A549 (cell line): Measurements from ENCODE around the gene SREK1IP1. TPM values are rescaled to one million over a fixed set of nuclear protein-coding genes. Genes with fewer than 3 reads are reported as not detected.

Experiments
- ATAC-seq, 2 experiments: fragments of 200-7000 bp in 1 of 2; fragments of >200 bp in 1 of 2; cut with Nextera tagmentation in 1 of 2; cut with Tn5 transposase in 1 of 2; 3 replicates each; pipeline versions ENCODE4 v1.8.0 to v1.9.1; 2018 to 2020; ENCODE audit warnings: mild to moderate bottlenecking in 1 of 2, moderate library complexity in 1 of 2
- CTCF ChIA-PET: fragments of 300-600 bp; sonication (Branson Sonifier 250); formaldehyde crosslinking; extraction: SDS; loops from one replicate; lab custom pipeline; 2021; ENCODE audit warnings: antibody characterized with exemption, inconsistent platforms; lab: Yijun Ruan, JAX
- POLR2A ChIA-PET: fragments of 350-600 bp; formaldehyde crosslinking; extraction: SDS; loops from one replicate; lab custom pipeline; 2021; ENCODE audit warnings: antibody characterized with exemption, inconsistent platforms; lab: Yijun Ruan, JAX
- DNase-seq, 2 experiments: peaks; one replicate each; pipeline versions ENCODE4 v3.0.0 to v3.0.0-alpha.2; 2011 to 2016; ENCODE audit warnings: low read depth in 1 of 2, low spot score in 1 of 2
- FAIRE-seq: peaks from 2 replicates; lab custom pipeline; 2011; peaks lifted over from hg19 to GRCh38; lab: Jason Lieb, UNC
- H3K27ac ChIP-seq, 2 experiments: fragments of >200 bp; sonication (Bioruptor Twin); formaldehyde crosslinking; 3 replicates each; pipeline ENCODE4 v1.5.1; 2016 to 2017
- H3K4me1 ChIP-seq: fragments of >200 bp; sonication (Bioruptor Twin); formaldehyde crosslinking; 3 replicates; pipeline ENCODE4 v1.6.1; 2016
- H3K4me2 ChIP-seq: fragments of >200 bp; sonication (Bioruptor Twin); formaldehyde crosslinking; 3 replicates; pipeline ENCODE4 v1.6.1; 2016
- H3K4me3 ChIP-seq: fragments of >200 bp; sonication (Bioruptor Twin); formaldehyde crosslinking; 3 replicates; pipeline ENCODE4 v1.5.1; 2016
- H3K9me3 ChIP-seq: fragments of >200 bp; sonication (Bioruptor Twin); formaldehyde crosslinking; 3 replicates; pipeline ENCODE4 v1.6.1; 2016
- BHLHE40 ChIP-seq: IDR thresholded peaks from 2 replicates; pipeline ENCODE4 v1.6.1; 2012; ENCODE audit warnings: low read depth, low read length, inconsistent platforms
- CHD2 ChIP-seq: fragments of 150-350 bp; IDR thresholded peaks from 2 replicates; pipeline ENCODE4 v1.6.1; 2014; ENCODE audit warnings: low read length; ENCODE audit not compliant: partially characterized antibody
- CTCF ChIP-seq: fragments of >200 bp; sonication (Bioruptor Twin); formaldehyde crosslinking; IDR thresholded peaks from 3 replicates; pipeline ENCODE4 v1.5.1; 2016
- E2F6 ChIP-seq: IDR thresholded peaks from 2 replicates; pipeline ENCODE4 v1.6.1; 2012; ENCODE audit warnings: low read depth, borderline replicate concordance
- EHF ChIP-seq: fragments of 250-450 bp; sonication (Bioruptor Pico); IDR thresholded peaks from 2 replicates; pipeline ENCODE4 v1.5.0; 2020; ENCODE audit warnings: mild to moderate bottlenecking
- EHMT2 ChIP-seq: fragments of 200-600 bp; sonication (generic); IDR thresholded peaks from 2 replicates; pipeline ENCODE4 v1.6.1; 2016; ENCODE audit warnings: antibody characterized with exemption, low read depth, mild to moderate bottlenecking, moderate library complexity
- ESRRA ChIP-seq: fragments of 150-350 bp; IDR thresholded peaks from 2 replicates; pipeline ENCODE4 v1.6.1; 2014; ENCODE audit warnings: mild to moderate bottlenecking, low read length, borderline replicate concordance
- FOXS1 ChIP-seq: fragments of 250-450 bp; sonication (Bioruptor Pico); IDR thresholded peaks from 2 replicates; pipeline ENCODE4 v1.5.0; 2020; ENCODE audit warnings: mild to moderate bottlenecking, moderate library complexity
- GATA3 ChIP-seq: IDR thresholded peaks from 2 replicates; pipeline ENCODE4 v1.6.1; 2012; ENCODE audit warnings: borderline replicate concordance
- HEYL ChIP-seq: fragments of 250-450 bp; sonication (Bioruptor Pico); IDR thresholded peaks from 2 replicates; pipeline ENCODE4 v1.8.0; 2021; ENCODE audit warnings: mild to moderate bottlenecking, moderate library complexity
- HOXB13 ChIP-seq: fragments of 250-450 bp; sonication (Bioruptor Pico); IDR thresholded peaks from 2 replicates; pipeline ENCODE4 v1.5.0; 2020; ENCODE audit warnings: low read depth, mild to moderate bottlenecking, moderate library complexity
- HOXB5 ChIP-seq: fragments of 250-450 bp; sonication (Bioruptor Pico); IDR thresholded peaks from 2 replicates; pipeline ENCODE4 v1.5.0; 2020; ENCODE audit warnings: mild to moderate bottlenecking, moderate library complexity
- KDM1A ChIP-seq: fragments of 200-600 bp; sonication (generic); IDR thresholded peaks from 2 replicates; pipeline ENCODE4 v1.6.1; 2016; ENCODE audit warnings: low read depth, mild to moderate bottlenecking
- KDM5A ChIP-seq: fragments of 200-600 bp; sonication (generic); IDR thresholded peaks from 2 replicates; pipeline ENCODE4 v1.6.1; 2016; ENCODE audit warnings: antibody characterized with exemption, mild to moderate bottlenecking
- MAX ChIP-seq: IDR thresholded peaks from 2 replicates; pipeline ENCODE4 v1.6.1; 2012
- MAZ ChIP-seq: fragments of 150-350 bp; IDR thresholded peaks from 2 replicates; pipeline ENCODE4 v1.6.1; 2014; ENCODE audit warnings: antibody characterized with exemption, low read depth, low read length, borderline replicate concordance
- MYC ChIP-seq: IDR thresholded peaks from 2 replicates; pipeline ENCODE4 v1.6.1; 2012; ENCODE audit warnings: mild to moderate bottlenecking, inconsistent platforms, low read length, improper control_type of control experiment, borderline replicate concordance
- NFE2L2 ChIP-seq: fragments of 150-350 bp; conservative IDR thresholded peaks from 2 replicates; pipeline ENCODE4 v1.6.1; 2014; ENCODE audit warnings: low read length
- NR3C1 ChIP-seq: fragments of >200 bp; sonication (Bioruptor Twin); formaldehyde crosslinking; IDR thresholded peaks from 3 replicates; pipeline ENCODE4 v1.6.1; 2017
- PHF8 ChIP-seq: fragments of 200-600 bp; sonication (generic); IDR thresholded peaks from 2 replicates; pipeline ENCODE4 v1.6.1; 2016; ENCODE audit warnings: low read depth, mild to moderate bottlenecking, antibody characterized with exemption, moderate library complexity, borderline replicate concordance
- POLR2AphosphoS2 ChIP-seq: conservative IDR thresholded peaks from 2 replicates; pipeline ENCODE4 v1.6.1; 2012; ENCODE audit warnings: low read length, improper control_type of control experiment, inconsistent platforms
- RCOR1 ChIP-seq: fragments of 150-350 bp; IDR thresholded peaks from 2 replicates; pipeline ENCODE4 v1.6.1; 2014; ENCODE audit warnings: antibody characterized with exemption, low read length, low read depth
- RNF2 ChIP-seq: fragments of 200-600 bp; sonication (generic); IDR thresholded peaks from 2 replicates; pipeline ENCODE4 v1.6.1; 2016; ENCODE audit warnings: low read depth, mild to moderate bottlenecking, antibody characterized with exemption, moderate library complexity, borderline replicate concordance
- SMC3 ChIP-seq: fragments of >200 bp; sonication (Bioruptor Twin); formaldehyde crosslinking; IDR thresholded peaks from 3 replicates; pipeline ENCODE4 v1.6.1; 2018; ENCODE audit warnings: inconsistent platforms
- ZFP36 ChIP-seq: fragments of 450-650 bp; IDR thresholded peaks from 2 replicates; pipeline ENCODE4 v1.6.1; 2014; ENCODE audit warnings: borderline replicate concordance; ENCODE audit not compliant: partially characterized antibody
- ZNF302 ChIP-seq: fragments of 250-450 bp; sonication (Bioruptor Pico); IDR thresholded peaks from 2 replicates; pipeline ENCODE4 v1.9.0; 2021; ENCODE audit warnings: inconsistent platforms, mild to moderate bottlenecking, moderate library complexity
- WGBS: methylation state at CpG from one replicate; pipeline ENCODE4 v1.1.6; 2017; ENCODE audit errors: missing lambda C conversion rate; 5-methylcytosine and 5-hydroxymethylcytosine counted together
- polyA plus RNA-seq, 4 experiments: library from polyadenylated mRNA; depleted of rRNA in 3 of 4; stranded (reverse); fragments of >200 nt; fragmentation: RNase III in 1 of 4; extraction: RNeasy Plus Mini Kit Qiagen cat#74134 plus additional on column Dnase treatment in 1 of 4; gene quantifications; 2 replicates in 3 of 4; 3 replicates in 1 of 4; pipeline ENCODE4 v1.2.3, GENCODE V29; 2011 to 2017

The SREK1IP1 gene
- polyA plus RNA-seq, 2 of the 4 experiments (the other 2 are of a cell fraction) = 4.7 to 7.5 TPM

GRCh38 chr5:64690104-64690416, 78.4 kb downstream of the SREK1IP1 start:
- ChIA-PET CTCF (no interaction called here), POLR2A (no interaction called here)
- no peaks in the 10 kb centered on the region for H3K9me3 ChIP-seq
- WGBS = 15% methylated on average over 9 of the region's 9 CpGs
- FAIRE-seq (no peak), ATAC-seq (peak; percentile 23 to 40; a peak in 5 of 6 replicates), DNase-seq (no peak)
- peak overlapping the region; percentile 43 for H3K4me3 ChIP-seq
- no peaks in the 10 kb centered on the region for H3K4me1 ChIP-seq
- H3K4me2 ChIP-seq = peak overlapping the region; percentile 96
- peak overlapping the region in 1 of 2 experiments; percentile 45; a peak in 1 of 6 replicates for H3K27ac ChIP-seq
- TF ChIP-seq HOXB5 (CRISPR knock-in tag) (no peak), RCOR1 (no peak), ESRRA (no peak)

- ChIA-PET CTCF (no interaction called here), POLR2A (interaction anchor here (0.6 kb wide), 1 partner anchor 1470 kb away, joined by 3 read pairs; no protein-coding TSS in a partner anchor)
- TF ChIP-seq PHF8 = no peak
- Histone ChIP-seq H3K27ac (no peak overlapping the region), H3K4me3 (no peak overlapping the region), H3K9me3 (no peaks in the 10 kb centered on the region), H3K4me2 (no peak overlapping the region), H3K4me1 (no peaks in the 10 kb centered on the region)
- WGBS = 74% methylated on average over 3 of the region's 3 CpGs
- DNase-seq (no peak), FAIRE-seq (no peak), ATAC-seq (no peak)
Measured at GRCh38 chr5:64688965-64689364, 79.5 kb downstream of the SREK1IP1 start.

- FAIRE-seq = no peak
- H3K27ac ChIP-seq = no peak overlapping the region
- H3K4me1 ChIP-seq = no peaks in the 10 kb centered on the region
- no peak overlapping the region for H3K4me2 ChIP-seq
- 71% methylated on average over 3 of the region's 3 CpGs for WGBS
- H3K4me3 ChIP-seq = no peak overlapping the region
- ChIA-PET CTCF (no interaction called here), POLR2A (no interaction called here)
- DNase-seq = no peak
- H3K9me3 ChIP-seq = no peaks in the 10 kb centered on the region
- TF ChIP-seq ZNF302 (CRISPR knock-in tag) (no peak), CTCF (no peak), CHD2 (no peak), NFE2L2 (no peak), HOXB13 (no peak), NR3C1 (no peak), PHF8 (no peak), FOXS1 (CRISPR knock-in tag) (no peak)
- ATAC-seq = no peak
Measured at GRCh38 chr5:64688391-64688790, 80.1 kb downstream of the SREK1IP1 start.

GRCh38 chr5:64685866-64686265, 82.6 kb downstream of the SREK1IP1 start:
- ATAC-seq (no peak), FAIRE-seq (no peak), DNase-seq (no peak)
- CTCF ChIA-PET = interaction anchor here (1.9 kb wide), 1 partner anchor 98 kb away, joined by 5 read pairs; no protein-coding TSS in a partner anchor
- no peaks in the 10 kb centered on the region for H3K4me1 ChIP-seq
- no peak overlapping the region for H3K4me3 ChIP-seq
- TF ChIP-seq MAX (no peak), GATA3 (no peak), POLR2AphosphoS2 (no peak), HEYL (no peak), MAZ (no peak)
- POLR2A ChIA-PET = no interaction called here
- H3K4me2 ChIP-seq = no peak overlapping the region
- H3K9me3 ChIP-seq = no peaks in the 10 kb centered on the region
- H3K27ac ChIP-seq = no peak overlapping the region
- 42% methylated on average over 5 of the region's 5 CpGs for WGBS

GRCh38 chr5:64682608-64683007, 85.9 kb downstream of the SREK1IP1 start:
- no peaks in the 10 kb centered on the region for H3K9me3 ChIP-seq
- DNase-seq (peak in 1 of 2 experiments; percentile 29), ATAC-seq (peak in 1 of 2 experiments; percentile 68; a peak in 3 of 6 replicates), FAIRE-seq (no peak)
- no peak overlapping the region for H3K4me3 ChIP-seq
- H3K27ac ChIP-seq = no peak overlapping the region
- no peak overlapping the region for H3K4me2 ChIP-seq
- ChIA-PET POLR2A (no interaction called here), CTCF (interaction anchor here (1.4 kb wide), 1 partner anchor 10 kb away, joined by 3 read pairs; no protein-coding TSS in a partner anchor)
- no peaks in the 10 kb centered on the region for H3K4me1 ChIP-seq
- TF ChIP-seq POLR2AphosphoS2 (no peak), ZFP36 (no peak), CHD2 (no peak), NR3C1 (no peak), EHMT2 (no peak), NFE2L2 (no peak), RNF2 (no peak), FOXS1 (CRISPR knock-in tag) (no peak), EHF (no peak), KDM1A (no peak), SMC3 (no peak), ZNF302 (CRISPR knock-in tag) (no peak), MYC (no peak), E2F6 (no peak), KDM5A (no peak), BHLHE40 (no peak)
- 72% methylated on average over 7 of the region's 7 CpGs for WGBS
